Uterus (tissue), 4 donors: ENCODE data around the gene PBX1. TPM values are rescaled to one million over a fixed set of nuclear protein-coding genes. Genes with fewer than 3 reads are reported as not detected.

Experiments used
- DNase-seq, 2 donors: peaks; one replicate each; pipeline ENCODE4 v3.0.0-alpha.2; 2019 to 2020
- H3K27ac ChIP-seq, 2 donors: fragments of 200-600 bp; sonication (generic); 1 replicate in 1 of 2; 2 replicates in 1 of 2; pipeline ENCODE4 v1.5.1; 2016 to 2018
- H3K27me3 ChIP-seq, 2 donors: fragments of 200-600 bp; sonication (generic); one replicate each; pipeline ENCODE4 v1.5.1; 2018 to 2019; ENCODE audit warnings: control low read depth in 1 of 2
- H3K36me3 ChIP-seq, 2 donors: fragments of 200-600 bp; sonication (generic); one replicate each; pipeline ENCODE4 v1.5.1; 2019; ENCODE audit warnings: control low read depth in 1 of 2
- H3K4me1 ChIP-seq, 2 donors: fragments of 200-600 bp; sonication (generic); one replicate each; pipeline ENCODE4 v1.5.1; 2018 to 2019; ENCODE audit warnings: control low read depth in 1 of 2
- H3K4me3 ChIP-seq, 2 donors: fragments of 200-600 bp; sonication (generic); 1 replicate in 1 of 2; 2 replicates in 1 of 2; pipeline ENCODE4 v1.5.1; 2018 to 2019; ENCODE audit warnings: mild to moderate bottlenecking in 1 of 2
- H3K9me3 ChIP-seq, 2 donors: fragments of 200-600 bp; sonication (generic); one replicate each; pipeline ENCODE4 v1.5.1; 2019; ENCODE audit warnings: control low read depth in 1 of 2
- POLR2A ChIP-seq, 2 donors: fragments of 450-650 bp; IDR thresholded peaks; one replicate each; pipeline ENCODE4 v1.6.1; 2016; ENCODE audit warnings: antibody characterized with exemption in 2 of 2, mild to moderate bottlenecking in 1 of 2, moderate library complexity in 1 of 2
- intact Hi-C: fragments of 100-400 bp; cut with DNase I; formaldehyde crosslinking; loops from one replicate; pipeline ENCODE4 v1.15.1; 2023; ENCODE audit warnings: low total_unique reads
- total RNA-seq, 4 donors: library from RNA; depleted of rRNA in 3 of 4; stranded (reverse); fragments of >200 nt in 3 of 4; gene quantifications; one replicate each; pipeline versions ENCODE4 v1.1.0 to v1.2.4, GENCODE V29; 2014 to 2023
- TF ChIP-seq, protein P1 (sequence below), 4 experiments: fragments of 200-600 bp in 2 of 4; fragments of 450-650 bp in 2 of 4; sonication (generic) in 2 of 4; IDR thresholded peaks; one replicate each; pipeline ENCODE4 v1.5.1; 2016 to 2019; ENCODE audit warnings: antibody characterized with exemption in 4 of 4, mild to moderate bottlenecking in 2 of 4, moderate library complexity in 1 of 4
- donor health status: DM: yes; HTN: yes; CAD: no.

Gene PBX1
- total RNA-seq, 4 donors from 2014 or later = 122 to 831 (median 207) TPM

DNA sequence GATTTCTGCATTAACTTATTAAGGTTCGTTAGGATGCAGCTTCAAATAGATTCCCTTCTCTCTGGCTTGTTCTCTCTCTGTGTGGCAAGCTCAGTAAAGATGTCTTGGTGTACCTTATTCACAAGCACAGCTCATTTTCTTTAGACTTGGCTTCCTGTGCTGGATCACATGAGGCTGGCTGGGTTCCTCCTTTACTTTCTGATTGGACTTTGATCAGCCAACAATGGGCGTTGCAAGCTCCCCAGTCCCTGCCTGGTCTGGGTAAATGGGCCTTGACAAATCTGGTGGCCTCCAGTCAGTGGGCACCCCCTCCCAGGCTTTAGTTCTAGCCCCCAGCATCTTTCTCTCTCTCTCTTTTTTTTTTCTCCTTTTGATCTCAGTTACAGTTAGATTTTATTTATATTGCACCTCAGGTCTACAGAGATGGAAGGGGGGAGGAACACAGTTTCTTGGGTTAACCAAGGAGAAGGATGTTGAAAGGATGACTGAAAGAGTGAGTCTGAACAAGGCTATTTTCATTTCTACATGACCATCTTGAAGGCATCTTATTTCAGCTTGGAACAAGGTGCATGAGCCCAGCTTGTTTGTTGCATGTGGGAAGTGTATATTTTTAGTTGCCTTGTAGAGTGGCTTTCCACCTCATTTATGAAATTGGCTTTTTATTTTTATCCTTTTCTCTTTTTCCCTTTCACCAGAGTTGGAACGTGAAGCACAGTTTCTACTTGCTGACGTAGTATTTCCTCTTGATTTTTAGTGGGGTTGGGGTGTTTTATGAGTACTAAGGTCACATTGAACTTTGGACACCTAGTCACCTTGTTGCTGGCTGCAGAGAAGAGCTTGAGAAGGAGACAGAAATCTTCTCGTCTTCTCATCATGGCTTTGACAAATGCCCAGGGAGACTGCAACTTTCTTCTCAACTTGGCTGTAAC, 77.1 kb downstream of the PBX1 start:
- intact Hi-C loops = loop anchor here (10.0 kb wide), 1 partner anchor 149 kb away; no protein-coding TSS in a partner anchor

DNA sequence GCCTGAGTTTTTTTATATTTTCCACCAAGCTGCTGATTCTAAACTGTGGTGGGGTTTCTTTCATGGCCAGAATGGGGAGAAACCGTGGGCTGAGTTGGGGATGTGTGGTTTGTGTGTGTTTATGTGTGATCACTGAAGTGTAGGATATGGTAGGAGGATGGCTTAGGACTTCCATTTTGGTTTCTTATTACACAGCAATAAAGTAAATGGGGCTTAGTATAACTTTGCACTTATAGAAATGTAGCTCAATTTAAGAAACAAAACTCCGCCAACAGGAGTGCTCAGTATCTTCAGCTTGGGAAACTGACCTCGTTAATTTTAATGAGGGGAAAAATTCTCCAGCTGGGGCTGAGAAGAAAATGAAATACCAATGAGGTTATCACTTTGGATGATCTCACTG, 77.8 kb downstream of the PBX1 start:
- H3K27me3 ChIP-seq = no peaks in the 10 kb centered on the region
- no peak for DNase-seq
- H3K27ac ChIP-seq = peak overlapping the region; percentile 83 to 89
- no peaks in the 10 kb centered on the region for H3K36me3 ChIP-seq
- intact Hi-C loops = loop anchor here (10.0 kb wide), 1 partner anchor 148 kb away; no protein-coding TSS in a partner anchor
- no peak overlapping the region for H3K4me3 ChIP-seq
- peaks cover 18 to 45% of the 10 kb centered on the region in 2 donors for H3K4me1 ChIP-seq
- TF ChIP-seq, protein P1, sequence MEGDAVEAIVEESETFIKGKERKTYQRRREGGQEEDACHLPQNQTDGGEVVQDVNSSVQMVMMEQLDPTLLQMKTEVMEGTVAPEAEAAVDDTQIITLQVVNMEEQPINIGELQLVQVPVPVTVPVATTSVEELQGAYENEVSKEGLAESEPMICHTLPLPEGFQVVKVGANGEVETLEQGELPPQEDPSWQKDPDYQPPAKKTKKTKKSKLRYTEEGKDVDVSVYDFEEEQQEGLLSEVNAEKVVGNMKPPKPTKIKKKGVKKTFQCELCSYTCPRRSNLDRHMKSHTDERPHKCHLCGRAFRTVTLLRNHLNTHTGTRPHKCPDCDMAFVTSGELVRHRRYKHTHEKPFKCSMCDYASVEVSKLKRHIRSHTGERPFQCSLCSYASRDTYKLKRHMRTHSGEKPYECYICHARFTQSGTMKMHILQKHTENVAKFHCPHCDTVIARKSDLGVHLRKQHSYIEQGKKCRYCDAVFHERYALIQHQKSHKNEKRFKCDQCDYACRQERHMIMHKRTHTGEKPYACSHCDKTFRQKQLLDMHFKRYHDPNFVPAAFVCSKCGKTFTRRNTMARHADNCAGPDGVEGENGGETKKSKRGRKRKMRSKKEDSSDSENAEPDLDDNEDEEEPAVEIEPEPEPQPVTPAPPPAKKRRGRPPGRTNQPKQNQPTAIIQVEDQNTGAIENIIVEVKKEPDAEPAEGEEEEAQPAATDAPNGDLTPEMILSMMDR (IDR thresholded peaks at IDR 0.05) = no peak
- no peak for TF ChIP-seq POLR2A (IDR thresholded peaks at IDR 0.05)
- H3K9me3 ChIP-seq = no peaks in the 10 kb centered on the region

More for the DNA sequence above, 77.1 kb downstream of the PBX1 start:
- H3K27ac ChIP-seq = peak overlapping the region; percentile 83 to 89
- H3K4me1 ChIP-seq = peaks cover 24 to 42% of the 10 kb centered on the region in 2 donors
- peak; percentile 53 to 56 for DNase-seq
- no peaks in the 10 kb centered on the region for H3K9me3 ChIP-seq
- no peaks in the 10 kb centered on the region for H3K27me3 ChIP-seq
- H3K4me3 ChIP-seq = no peak overlapping the region
- no peak for TF ChIP-seq POLR2A (IDR thresholded peaks at IDR 0.05)
- TF ChIP-seq, protein P1 (IDR thresholded peaks at IDR 0.05) = no peak
- H3K36me3 ChIP-seq = no peaks in the 10 kb centered on the region

DNA sequence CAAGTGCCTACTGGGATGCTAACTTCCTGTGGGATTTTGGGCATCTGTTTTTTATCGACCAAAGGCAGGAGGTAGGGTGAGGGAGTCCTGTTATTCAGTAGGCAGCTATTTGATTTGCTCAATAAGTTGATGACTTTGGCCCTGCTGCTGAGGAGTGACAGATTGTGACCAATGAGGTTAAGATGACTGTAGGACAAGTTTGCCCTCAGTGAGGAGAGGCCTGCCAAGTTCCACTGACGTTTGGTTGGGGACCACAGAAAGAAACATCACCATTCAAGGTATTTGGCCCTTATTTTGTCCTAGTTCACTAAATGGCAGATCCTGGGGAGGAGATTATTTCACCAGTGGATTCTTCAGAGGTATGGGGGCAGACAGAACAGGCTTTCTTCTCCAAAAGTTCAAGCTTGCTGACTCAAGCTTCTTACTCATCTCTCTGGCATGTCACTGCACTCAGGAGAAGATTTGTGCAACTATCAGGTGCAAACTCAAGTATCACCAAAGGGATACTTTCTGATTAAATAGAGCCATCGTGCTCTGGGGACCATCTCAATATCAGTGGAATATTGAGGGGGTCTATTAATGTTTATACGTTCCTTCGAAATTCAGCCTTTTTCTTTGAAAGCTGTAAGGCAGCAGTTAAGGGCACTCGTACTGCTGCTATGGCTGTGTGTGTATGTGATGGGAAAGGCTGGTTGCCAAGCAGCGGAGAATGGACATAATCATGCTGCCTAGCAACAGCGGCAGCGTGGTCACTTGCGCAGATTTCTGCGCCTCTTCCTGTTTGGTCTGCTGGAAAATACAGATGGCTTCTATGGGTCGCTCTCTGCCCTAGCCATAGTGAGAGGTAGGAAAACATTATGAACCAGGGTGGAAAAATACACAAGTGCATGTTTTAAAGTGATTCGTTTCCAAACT, 78.7 kb downstream of the PBX1 start:
- DNase-seq = peak in 1 of 2 donors; percentile 57

DNA sequence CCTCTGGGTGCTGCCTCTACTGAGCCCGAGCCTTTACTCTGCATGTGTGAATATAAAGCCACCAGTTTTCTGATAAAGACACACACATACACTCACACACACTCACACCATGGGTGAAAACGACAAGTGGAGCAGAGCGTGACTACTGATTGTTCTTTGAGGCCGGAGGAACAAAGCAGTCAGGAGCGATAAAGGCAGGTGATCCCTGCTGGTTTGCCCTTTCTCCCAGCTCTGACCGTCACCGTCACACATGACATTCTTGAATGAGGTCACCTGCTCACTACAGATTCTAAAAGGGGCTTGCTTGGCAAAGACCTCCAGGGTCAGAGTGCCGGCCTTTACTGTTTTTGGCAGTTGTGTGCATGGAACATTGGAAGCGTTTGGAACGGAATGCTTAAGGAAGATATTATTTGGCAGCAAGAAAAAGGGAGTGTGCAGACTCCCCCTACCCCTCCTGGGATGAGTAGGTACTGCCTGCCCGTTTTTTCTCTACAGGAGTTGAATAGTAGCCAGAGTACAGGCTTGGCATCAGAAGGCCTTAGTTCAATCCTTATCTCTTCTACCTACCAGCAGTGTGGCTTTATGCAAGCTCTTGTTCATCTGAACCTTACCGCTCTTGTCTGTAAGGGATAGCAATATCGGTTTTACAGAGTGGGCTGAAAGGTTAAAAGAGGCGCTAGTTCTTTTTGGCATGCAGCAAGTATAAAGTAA, 79.7 kb downstream of the PBX1 start:
- H3K4me3 ChIP-seq = no peak overlapping the region
- H3K9me3 ChIP-seq = no peaks in the 10 kb centered on the region
- no peaks in the 10 kb centered on the region for H3K27me3 ChIP-seq
- peak overlapping the region; percentile 83 to 89 for H3K27ac ChIP-seq
- TF ChIP-seq POLR2A (IDR thresholded peaks at IDR 0.05) = no peak
- TF ChIP-seq, protein P1 (IDR thresholded peaks at IDR 0.05) = peak in 1 of 4 experiments; percentile 14
- no peaks in the 10 kb centered on the region for H3K36me3 ChIP-seq
- peaks cover 18 to 45% of the 10 kb centered on the region in 2 donors for H3K4me1 ChIP-seq
- intact Hi-C loops = loop anchor here (10.0 kb wide), 1 partner anchor 146 kb away; no protein-coding TSS in a partner anchor
- no peak for DNase-seq

More for the DNA sequence above, 78.7 kb downstream of the PBX1 start:
- H3K9me3 ChIP-seq = no peaks in the 10 kb centered on the region
- peaks cover 18 to 45% of the 10 kb centered on the region in 2 donors for H3K4me1 ChIP-seq
- H3K27me3 ChIP-seq = no peaks in the 10 kb centered on the region
- H3K27ac ChIP-seq = peak overlapping the region; percentile 83 to 89
- TF ChIP-seq, protein P1 (IDR thresholded peaks at IDR 0.05) = no peak
- no peak for TF ChIP-seq POLR2A (IDR thresholded peaks at IDR 0.05)
- H3K36me3 ChIP-seq = no peaks in the 10 kb centered on the region
- H3K4me3 ChIP-seq = no peak overlapping the region
- intact Hi-C loops = loop anchor here (10.0 kb wide), 1 partner anchor 147 kb away; no protein-coding TSS in a partner anchor
